ENCODE results near the gene LRCH1.
A peak's percentile ranks its signal among the peaks of the same experiment; 100 is the strongest.

The LRCH1 gene

GRCh38 chr13:46639033-46639981 is 86.3 kb downstream of the LRCH1 start:
- DNase-seq (ENCODE audit: low spot score), result no peak

- no peak for DNase-seq (ENCODE audit: low spot score)
Measured at GRCh38 chr13:46640843-46641242, 87.9 kb downstream of the LRCH1 start.

- DNase-seq (ENCODE audit: low spot score), result no peak
Measured at GRCh38 chr13:46641274-46642081, 88.5 kb downstream of the LRCH1 start.

- no peak for DNase-seq (ENCODE audit: low spot score)
Measured at GRCh38 chr13:46642254-46642653, 89.3 kb downstream of the LRCH1 start.

- DNase-seq (ENCODE audit: low spot score), result no peak
Measured at GRCh38 chr13:46643165-46643777, 90.3 kb downstream of the LRCH1 start.

GRCh38 chr13:46644816-46645215 is 91.8 kb downstream of the LRCH1 start:
- no peak for DNase-seq (ENCODE audit: low spot score)

- no peak for DNase-seq (ENCODE audit: low spot score)
Measured at GRCh38 chr13:46647512-46648065, 94.6 kb downstream of the LRCH1 start.

- DNase-seq (ENCODE audit: low spot score), result peak; percentile 69
Measured at GRCh38 chr13:46648166-46648607, 95.2 kb downstream of the LRCH1 start.

GRCh38 chr13:46649816-46650215 is 96.8 kb downstream of the LRCH1 start:
- DNase-seq (ENCODE audit: low spot score), result no peak

- DNase-seq (ENCODE audit: low spot score), result no peak
Measured at GRCh38 chr13:46654951-46655350, 102.0 kb downstream of the LRCH1 start.

- DNase-seq (ENCODE audit: low spot score), result no peak
Measured at GRCh38 chr13:46655377-46656180, 102.6 kb downstream of the LRCH1 start.

- no peak for DNase-seq (ENCODE audit: low spot score)
Measured at GRCh38 chr13:46656786-46657185, 103.8 kb downstream of the LRCH1 start.

GRCh38 chr13:46659413-46660065 is 106.6 kb downstream of the LRCH1 start:
- no peak for DNase-seq (ENCODE audit: low spot score)

- no peak for DNase-seq (ENCODE audit: low spot score)
Measured at GRCh38 chr13:46660416-46660815, 107.4 kb downstream of the LRCH1 start.

GRCh38 chr13:46660857-46661256 is 107.9 kb downstream of the LRCH1 start:
- no peak for DNase-seq (ENCODE audit: low spot score)

- no peak for DNase-seq (ENCODE audit: low spot score)
Measured at GRCh38 chr13:46662690-46663089, 109.7 kb downstream of the LRCH1 start.

GRCh38 chr13:46663206-46664037 is 110.5 kb downstream of the LRCH1 start:
- no peak for DNase-seq (ENCODE audit: low spot score)

- DNase-seq (ENCODE audit: low spot score), result no peak
Measured at GRCh38 chr13:46664195-46664594, 111.2 kb downstream of the LRCH1 start.

- no peak for DNase-seq (ENCODE audit: low spot score)
Measured at GRCh38 chr13:46665248-46665632, 112.3 kb downstream of the LRCH1 start.

Data from NAMALWA (cell line).